ENCODE measurements around the gene LRRC8E. TPM values are rescaled to one million over a fixed set of nuclear protein-coding genes. Genes with fewer than 3 reads are reported as not detected.

Gene LRRC8E
- total and polyA plus RNA-seq, 2 of the 8 experiments (the other 6 are each of a cell fraction or from before 2014, with no cell fraction given) = 2.7 to 2.9 TPM

GRCh38 chr19:7841751-7842660 lies 46.3 kb upstream of the LRRC8E start:
- H3K4ac ChIP-seq (replicated peaks; ENCODE audit: insufficient read length, low read depth, low read length) = peak overlapping the region; percentile 66
- peaks cover 0 to 23% of the 10 kb centered on the region in 2 experiments for H4K20me1 ChIP-seq (replicated peaks in 1 of 2; ENCODE audit: control insufficient read depth in 1 of 2, insufficient read depth in 2 of 2, low read length in 2 of 2)
- H3K23ac ChIP-seq (ENCODE audit: insufficient read length) = no peak overlapping the region
- H2BK12ac ChIP-seq (ENCODE audit: low read depth, low read length) = peak overlapping the region; percentile 55; the same call in 1 of the 2 replicates
- WGBS, 2 experiments (ENCODE audit: extremely low coverage in 1 of 2, insufficient coverage in 1 of 2, insufficient read length in 1 of 2, insufficient replicate concordance in 2 of 2, low coverage in 1 of 2, low lambda C conversion rate in 2 of 2, missing lambda C conversion rate in 1 of 2) = 88 to 100% methylated on average over 4 to 10 of the region's 11 CpGs
- no peaks in the 10 kb centered on the region for H3K4me1 ChIP-seq (replicated peaks in 1 of 4; ENCODE audit: control insufficient read depth in 3 of 4, insufficient read depth in 4 of 4, low read length in 3 of 4)
- H2BK120ac ChIP-seq (replicated peaks; ENCODE audit: low read depth, low read length) = peak overlapping the region; percentile 72
- peaks cover 17% of the 10 kb centered on the region for H3K23me2 ChIP-seq (ENCODE audit: low read depth, low read length)
- no peaks in the 10 kb centered on the region; a peak in 1 of 8 replicates for H3K36me3 ChIP-seq (ENCODE audit: control insufficient read depth in 2 of 4, insufficient read depth in 4 of 4, low read length in 3 of 4)
- TF ChIP-seq TAF1 (IDR thresholded peaks at IDR 0.05; ENCODE audit: low read depth, low read length) = no peak
- TF ChIP-seq RBBP5 (IDR thresholded peaks at IDR 0.05; ENCODE audit: borderline replicate concordance, low read depth, low read length) = no peak
- H3K27me3 ChIP-seq (replicated peaks in 1 of 4; ENCODE audit: control insufficient read depth in 3 of 4, extremely low read depth in 1 of 4, insufficient read depth in 3 of 4, low read length in 3 of 4) = no peaks in the 10 kb centered on the region; a peak in 2 of 7 replicates
- H3K4me2 ChIP-seq (ENCODE audit: insufficient read depth in 1 of 2, low read depth in 2 of 2, low read length in 2 of 2) = no peak overlapping the region; a peak in 1 of 4 replicates
- H3K4me3 ChIP-seq (ENCODE audit: extremely low read depth in 1 of 4, insufficient read depth in 2 of 4, low read depth in 3 of 4, low read length in 4 of 4) = no peak overlapping the region
- no peak overlapping the region for H3K18ac ChIP-seq (ENCODE audit: extremely low read depth, low read length)
- H4K91ac ChIP-seq (replicated peaks; ENCODE audit: insufficient read length, low read length) = no peak overlapping the region
- H2BK20ac ChIP-seq (ENCODE audit: low read length) = peak overlapping the region; percentile 83
- H2AK5ac ChIP-seq (ENCODE audit: low read depth, low read length) = peak overlapping the region; percentile 97; the same call in 1 of the 2 replicates
- peak overlapping the region; percentile 47 for H3K56ac ChIP-seq (replicated peaks; ENCODE audit: insufficient read length, low read depth, low read length)
- no peaks in the 10 kb centered on the region for H3K79me1 ChIP-seq (ENCODE audit: low read depth, low read length)
- H3K27ac ChIP-seq (ENCODE audit: low read depth, low read length) = no peak overlapping the region
- ChIA-PET CTCF (ENCODE audit: partially characterized antibody) (no interaction called here), POLR2A (ENCODE audit: partially characterized antibody) (no interaction called here)
- H2BK5ac ChIP-seq (ENCODE audit: low read depth, low read length) = no peak overlapping the region
- no peak overlapping the region for H2AFZ ChIP-seq (ENCODE audit: low read length)
- peaks cover 0 to 7% of the 10 kb centered on the region in 2 experiments; a peak in 2 of 4 replicates for H3K79me2 ChIP-seq (ENCODE audit: control insufficient read depth in 1 of 2, insufficient read depth in 2 of 2, low read length in 2 of 2)
- no peak for FAIRE-seq
- DNase-seq (ENCODE audit: low read depth in 1 of 2, low spot score in 2 of 2) = no peak
- no peak overlapping the region for H4K5ac ChIP-seq (ENCODE audit: insufficient read length, low read depth, low read length)
- H3K14ac ChIP-seq (ENCODE audit: insufficient read length) = peak overlapping the region; percentile 49
- peak overlapping the region; percentile 5; the same call in 1 of the 2 replicates for H4K8ac ChIP-seq (ENCODE audit: extremely low read depth, insufficient read depth, low read length)
- peak overlapping the region; percentile 75; the same call in 1 of the 2 replicates for H2BK15ac ChIP-seq (ENCODE audit: low read length)
- H3K9ac ChIP-seq (replicated peaks in 1 of 4; ENCODE audit: extremely low read depth in 1 of 4, low read depth in 3 of 4, low read length in 3 of 4) = peak overlapping the region in 1 of 4 experiments; percentile 25; a peak in 2 of 7 replicates
- H3K9me3 ChIP-seq (ENCODE audit: insufficient read depth in 2 of 2, low read depth in 1 of 2, low read length in 1 of 2) = peaks cover 0 to 14% of the 10 kb centered on the region in 2 experiments; a peak in 2 of 4 replicates

Data from H1 (cell line).